ENCODE results near the gene TRPM6.

- no peak for TF ChIP-seq CTCF (IDR thresholded peaks at IDR 0.05)
- TF ChIP-seq EP300 (IDR thresholded peaks at IDR 0.05): no peak
- no peak for TF ChIP-seq POLR2A (IDR thresholded peaks at IDR 0.05)
Observed at GRCh38 chr9:74847478-74848152, 40.1 kb downstream of the TRPM6 start.
